HFF-Myc (cell line): ENCODE measurements around the gene RFPL1.

ENCODE experiments used
- DNase-seq: peaks from one replicate; pipeline ENCODE4 v3.0.0-alpha.2; 2011; ENCODE audit warnings: low read depth; ENCODE audit errors: extremely low read depth
- H3K4me3 ChIP-seq: replicated peaks from 2 replicates; pipeline ENCODE4 v1.5.1; 2011; ENCODE audit warnings: low read depth, mild to moderate bottlenecking, control low read depth, low read length
- CTCF ChIP-seq: IDR thresholded peaks from 2 replicates; pipeline ENCODE4 v1.5.1; 2012; ENCODE audit warnings: mild to moderate bottlenecking, low read depth, low read length, control low read depth; ENCODE audit errors: missing control alignments

The RFPL1 gene

GRCh38 chr22:29443452-29443851 lies 5.1 kb downstream of the RFPL1 start:
- no peak for DNase-seq
- TF ChIP-seq CTCF = no peak
- no peak overlapping the region for H3K4me3 ChIP-seq

- H3K4me3 ChIP-seq = no peak overlapping the region
- no peak for TF ChIP-seq CTCF
- no peak for DNase-seq
Measured at GRCh38 chr22:29443861-29444792, 5.7 kb downstream of the RFPL1 start.

GRCh38 chr22:29445508-29445907 lies 7.1 kb downstream of the RFPL1 start:
- DNase-seq = no peak
- TF ChIP-seq CTCF = no peak
- H3K4me3 ChIP-seq = no peak overlapping the region

- TF ChIP-seq CTCF = no peak
- no peak overlapping the region for H3K4me3 ChIP-seq
- no peak for DNase-seq
Measured at GRCh38 chr22:29447906-29448305, 9.5 kb downstream of the RFPL1 start.

- no peak for DNase-seq
- no peak overlapping the region for H3K4me3 ChIP-seq
- no peak for TF ChIP-seq CTCF
Measured at GRCh38 chr22:29449296-29449875, 11.0 kb downstream of the RFPL1 start.

- TF ChIP-seq CTCF = no peak
- no peak overlapping the region for H3K4me3 ChIP-seq
- no peak for DNase-seq
Measured at GRCh38 chr22:29450222-29450621, 11.8 kb downstream of the RFPL1 start.
